OCI-LY7 (cell line): ENCODE measurements around the gene GCAT.

Experiments used
- CTCF ChIP-seq: fragments of 200-600 bp; sonication (generic); conservative IDR thresholded peaks from 2 replicates; pipeline ENCODE4 v1.5.1; 2014; ENCODE audit warnings: mild to moderate bottlenecking, antibody characterized with exemption, low read length, moderate library complexity, mixed read lengths
- EZH2phosphoT487 ChIP-seq: fragments of 200-600 bp; sonication (generic); IDR thresholded peaks from 2 replicates; pipeline ENCODE4 v1.6.1; 2018; ENCODE audit warnings: low read depth, borderline replicate concordance, mild to moderate bottlenecking, mixed run types, antibody characterized with exemption, low read length, moderate library complexity, mixed read lengths

GRCh38 chr22:37818409-37819104 lies 10.8 kb downstream of the GCAT start:
- 0 out of 2 replicates have a peak, but pooled peaks have one; percentile 23 for TF ChIP-seq CTCF
- no peak for TF ChIP-seq EZH2phosphoT487
